Spleen (tissue), 11 donors: ENCODE results near the gene NECAB3. TPM values are rescaled to one million over a fixed set of nuclear protein-coding genes. Genes with fewer than 3 reads are reported as not detected.

Experiments
- DNase-seq: peaks from one replicate; pipeline ENCODE4 v3.0.0-alpha.2; 2020
- H3K27ac ChIP-seq, 8 donors: fragments of 200-600 bp; sonication (generic) in 7 of 8; 1 replicate in 4 of 8; 2 replicates in 4 of 8; pipeline versions ENCODE4 v1.5.0 to v1.8.0; 2016 to 2021; ENCODE audit warnings: inconsistent platforms in 4 of 8, mild to moderate bottlenecking in 4 of 8, moderate library complexity in 1 of 8
- H3K27me3 ChIP-seq, 7 donors: fragments of 200-600 bp; sonication (generic) in 6 of 7; replicated peaks in 1 of 7; 1 replicate in 4 of 7; 2 replicates in 3 of 7; pipeline versions ENCODE4 v1.5.0 to v1.8.0; 2016 to 2021; ENCODE audit warnings: inconsistent platforms in 3 of 7, mild to moderate bottlenecking in 1 of 7
- H3K36me3 ChIP-seq, 6 donors: fragments of 200-600 bp; sonication (generic) in 5 of 6; 1 replicate in 4 of 6; 2 replicates in 2 of 6; pipeline versions ENCODE4 v1.5.0 to v1.8.0; 2016 to 2021; ENCODE audit warnings: inconsistent platforms in 2 of 6
- H3K4me1 ChIP-seq, 6 donors: fragments of 200-600 bp; sonication (generic) in 5 of 6; 1 replicate in 3 of 6; 2 replicates in 3 of 6; pipeline versions ENCODE4 v1.5.0 to v1.8.0; 2016 to 2021; ENCODE audit warnings: inconsistent platforms in 3 of 6
- H3K4me3 ChIP-seq, 8 donors: fragments of 200-600 bp; sonication (generic) in 7 of 8; 1 replicate in 4 of 8; 2 replicates in 4 of 8; pipeline versions ENCODE4 v1.5.0 to v1.8.0; 2016 to 2021; ENCODE audit warnings: inconsistent platforms in 4 of 8, mild to moderate bottlenecking in 4 of 8, moderate library complexity in 2 of 8
- H3K9me3 ChIP-seq, 8 donors: fragments of 200-600 bp; sonication (generic) in 7 of 8; 1 replicate in 4 of 8; 2 replicates in 4 of 8; pipeline versions ENCODE4 v1.5.0 to v1.8.0; 2016 to 2021; ENCODE audit warnings: inconsistent platforms in 4 of 8
- CTCF ChIP-seq, 11 experiments: fragments of 200-600 bp in 7 of 11; fragments of 450-650 bp in 4 of 11; sonication (generic) in 4 of 11; IDR thresholded peaks in 8 of 11; conservative IDR thresholded peaks in 3 of 11; 1 replicate in 7 of 11; 2 replicates in 4 of 11; pipeline versions ENCODE4 v1.4.0 to v1.8.0; 2016 to 2021; ENCODE audit warnings: antibody characterized with exemption in 11 of 11, inconsistent platforms in 4 of 11, mild to moderate bottlenecking in 1 of 11
- POLR2A ChIP-seq, 3 donors: fragments of 450-650 bp; IDR thresholded peaks; one replicate each; pipeline ENCODE4 v1.5.1; 2017; ENCODE audit warnings: antibody characterized with exemption in 3 of 3, mild to moderate bottlenecking in 1 of 3
- POLR2AphosphoS5 ChIP-seq, 3 donors: sonication (generic); formaldehyde crosslinking; IDR thresholded peaks; one replicate each; pipeline ENCODE4 v1.5.1; 2017; ENCODE audit warnings: antibody characterized with exemption in 3 of 3
- WGBS, 5 donors: extraction: QIAGEN DNeasy Blood & Tissue Kit in 3 of 5; methylation state at CpG; one replicate each; pipeline versions ENCODE4 v1.1.5 to v1.1.7; 2013 to 2018; 5-methylcytosine and 5-hydroxymethylcytosine counted together
- intact Hi-C: fragments of 100-400 bp; cut with DNase I; formaldehyde crosslinking; loops from one replicate; pipeline ENCODE4 v1.15.0; 2023; ENCODE audit warnings: low total_unique reads
- polyA plus RNA-seq, 3 donors: library from polyadenylated mRNA; stranded (reverse); fragments of 200-250 nt; gene quantifications; one replicate each; pipeline ENCODE4 v1.2.1, GENCODE V29; 2013
- total RNA-seq, 7 donors: library from RNA; depleted of rRNA in 3 of 7; stranded (reverse); fragments of >200 nt in 3 of 7; fragmentation: NEBNext Ultra II Directional in 4 of 7; extraction: Animal tissue kit (Norgen Biotek cat#: 25700) in 4 of 7; gene quantifications; one replicate each; pipeline versions ENCODE4 v1.1.0 to v1.2.1, GENCODE V29; 2016 to 2021
- donor health status: healthy with polysubstance abuse.
- donor health status: DM: no; HTN: no; CAD: no; lungs with moderate emphysema.
- donor health status: DM: no; HTN: no; CAD: no.
- donor health status: Bipolar disorder and iron deficiency.
- donor health status: healthy.
- donor health status: DM: no; HTN: no; CAD: no.
- donor health status: DM: yes; HTN: yes; CAD: no.

NECAB3 gene
- total and polyA plus RNA-seq, 10 donors = 8.6 to 39.0 (median 18.4) TPM

GRCh38 chr20:33629533-33629932 is 44.7 kb downstream of the NECAB3 start:
- H3K27me3 ChIP-seq = no peaks in the 10 kb centered on the region
- no peaks in the 10 kb centered on the region for H3K9me3 ChIP-seq
- DNase-seq = no peak
- TF ChIP-seq POLR2AphosphoS5 (IDR thresholded peaks at IDR 0.05) (no peak), POLR2A (IDR thresholded peaks at IDR 0.05) (no peak)
- H3K4me1 ChIP-seq = peaks cover 0 to 4% (median 0%) of the 10 kb centered on the region in 6 donors
- H3K27ac ChIP-seq = no peak overlapping the region
- WGBS, 5 donors = 94 to 97% (median 96%) methylated on average over 10 of the region's 10 CpGs
- no peak overlapping the region for H3K4me3 ChIP-seq
- intact Hi-C loops = no loop called here
- peaks cover 0 to 99% (median 61%) of the 10 kb centered on the region in 6 donors for H3K36me3 ChIP-seq

- no peak for DNase-seq
- Histone ChIP-seq H3K9me3 (no peaks in the 10 kb centered on the region), H3K4me1 (peaks cover 0 to 10% (median 0%) of the 10 kb centered on the region in 6 donors), H3K27ac (no peak overlapping the region), H3K27me3 (no peaks in the 10 kb centered on the region), H3K36me3 (peaks cover 3 to 99% (median 68%) of the 10 kb centered on the region in 6 donors), H3K4me3 (no peak overlapping the region)
- intact Hi-C loops = no loop called here
- TF ChIP-seq POLR2A (IDR thresholded peaks at IDR 0.05) = no peak
- no peak for TF ChIP-seq POLR2AphosphoS5 (IDR thresholded peaks at IDR 0.05)
- no peak for TF ChIP-seq CTCF (IDR thresholded peaks at IDR 0.05 in 8 of 11, conservative IDR thresholded peaks at IDR 0.05 in 3 of 11)
- WGBS, 5 donors = 96 to 99% (median 97%) methylated on average over 4 of the region's 4 CpGs
Observed at GRCh38 chr20:33627577-33628216, 46.5 kb downstream of the NECAB3 start.

GRCh38 chr20:33626190-33626589 is 48.0 kb downstream of the NECAB3 start:
- WGBS, 5 donors = 93 to 97% (median 97%) methylated on average over 4 of the region's 4 CpGs
- Histone ChIP-seq H3K36me3 (peaks cover 3 to 99% (median 61%) of the 10 kb centered on the region in 6 donors), H3K9me3 (no peaks in the 10 kb centered on the region), H3K27ac (no peak overlapping the region), H3K27me3 (no peaks in the 10 kb centered on the region), H3K4me3 (no peak overlapping the region), H3K4me1 (peaks cover 0 to 10% (median 0%) of the 10 kb centered on the region in 6 donors)
- intact Hi-C loops = no loop called here
- DNase-seq = no peak
- TF ChIP-seq POLR2AphosphoS5 (IDR thresholded peaks at IDR 0.05) = no peak
- TF ChIP-seq CTCF (IDR thresholded peaks at IDR 0.05 in 8 of 11, conservative IDR thresholded peaks at IDR 0.05 in 3 of 11) = no peak
- no peak for TF ChIP-seq POLR2A (IDR thresholded peaks at IDR 0.05)

- TF ChIP-seq POLR2AphosphoS5 (IDR thresholded peaks at IDR 0.05) = no peak
- intact Hi-C loops = no loop called here
- peak overlapping the region in 3 of 8 donors; percentile 34 to 68 (median 51) for H3K27ac ChIP-seq
- H3K4me1 ChIP-seq = peaks cover 0 to 10% (median 0%) of the 10 kb centered on the region in 6 donors
- H3K4me3 ChIP-seq = no peak overlapping the region
- H3K27me3 ChIP-seq = no peaks in the 10 kb centered on the region
- 81 to 87% (median 84%) methylated on average over 3 of the region's 3 CpGs for WGBS, 5 donors
- peaks cover 3 to 97% (median 46%) of the 10 kb centered on the region in 6 donors for H3K36me3 ChIP-seq
- no peak for DNase-seq
- no peaks in the 10 kb centered on the region for H3K9me3 ChIP-seq
Observed at GRCh38 chr20:33624399-33624798, 49.8 kb downstream of the NECAB3 start.

GRCh38 chr20:33622705-33623365 is 51.4 kb downstream of the NECAB3 start:
- intact Hi-C loops = no loop called here
- DNase-seq = no peak
- peaks cover 3 to 96% (median 39%) of the 10 kb centered on the region in 6 donors for H3K36me3 ChIP-seq
- 96 to 98% (median 97%) methylated on average over 10 of the region's 10 CpGs for WGBS, 5 donors
- H3K27me3 ChIP-seq = no peaks in the 10 kb centered on the region
- H3K4me3 ChIP-seq = no peak overlapping the region
- TF ChIP-seq CTCF (IDR thresholded peaks at IDR 0.05 in 8 of 11, conservative IDR thresholded peaks at IDR 0.05 in 3 of 11) (no peak), POLR2A (IDR thresholded peaks at IDR 0.05) (no peak), POLR2AphosphoS5 (IDR thresholded peaks at IDR 0.05) (no peak)
- peaks cover 0 to 10% (median 0%) of the 10 kb centered on the region in 6 donors for H3K4me1 ChIP-seq
- no peak overlapping the region for H3K27ac ChIP-seq
- H3K9me3 ChIP-seq = no peaks in the 10 kb centered on the region
